ENCODE results near the gene MCU. TPM values are rescaled to one million over a fixed set of nuclear protein-coding genes. Genes with fewer than 3 reads are reported as not detected.
"Not testable (repeated sequence)": the region's sequence is repeated elsewhere in the genome, so short reads cannot be mapped to it uniquely, and the experiment has no call there.

MCU gene
- total RNA-seq, 4 donors from 2014 or later = 25.1 to 82.4 (median 65.1) TPM

DNA sequence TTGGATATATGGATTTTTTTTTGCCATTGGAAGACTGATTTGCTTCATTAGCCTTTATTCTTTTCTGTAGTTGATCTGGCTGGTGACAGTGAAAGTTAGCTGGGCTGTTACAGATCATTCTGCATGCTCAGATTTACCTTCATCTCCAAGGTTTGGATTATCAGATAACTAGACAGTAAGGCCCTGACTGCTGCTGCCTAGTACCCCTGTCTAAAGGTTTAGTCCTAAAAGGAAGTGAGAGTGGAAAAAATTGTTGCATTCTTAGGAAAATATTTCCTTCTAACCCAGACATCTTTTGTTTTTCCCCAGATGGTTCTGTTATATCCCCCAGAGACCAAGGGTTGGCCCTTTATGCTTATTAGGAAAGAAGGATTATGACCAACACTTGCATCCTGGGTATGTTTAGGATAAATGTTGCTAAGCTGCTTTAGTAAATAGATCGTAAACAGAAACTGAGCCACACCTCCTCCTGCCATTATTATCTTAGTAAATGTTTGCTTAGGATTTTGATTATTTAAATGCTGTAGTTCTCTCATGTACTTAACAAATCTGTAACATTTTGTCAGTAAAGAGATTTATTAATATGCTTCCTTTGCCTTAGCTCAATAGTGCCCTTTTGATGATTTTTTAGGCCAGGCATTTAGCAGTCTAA, 44.4 kb downstream of the MCU start:
- H3K36me3 ChIP-seq = no peaks in the 10 kb centered on the region
- in situ Hi-C loops (cut with MboI; ENCODE audit: low pct_ligation_motif_present in 1 of 4, low pct_unique_long_range_greater_than_20kb in 1 of 4, low sequenced_read_pairs in 3 of 4) = no loop called here
- H3K9me3 ChIP-seq = no peaks in the 10 kb centered on the region
- H3K4me3 ChIP-seq = no peak overlapping the region
- no peak for DNase-seq
- H3K27me3 ChIP-seq = no peaks in the 10 kb centered on the region
- 20 to 41% methylated on average over 1 of the region's 1 CpG for WGBS, 2 donors (ENCODE audit: low coverage in 1 of 2)
- peaks cover 14 to 56% (median 38%) of the 10 kb centered on the region in 4 donors for H3K4me1 ChIP-seq
- intact Hi-C loops (cut with DNase I; ENCODE audit: low total_unique reads) = no loop called here
- TF ChIP-seq EP300 (IDR thresholded peaks at IDR 0.05; ENCODE audit: low read depth) = no peak
- TF ChIP-seq POLR2AphosphoS5 (IDR thresholded peaks at IDR 0.05) = no peak
- no peak for TF ChIP-seq POLR2A (IDR thresholded peaks at IDR 0.05)
- TF ChIP-seq, protein P1, sequence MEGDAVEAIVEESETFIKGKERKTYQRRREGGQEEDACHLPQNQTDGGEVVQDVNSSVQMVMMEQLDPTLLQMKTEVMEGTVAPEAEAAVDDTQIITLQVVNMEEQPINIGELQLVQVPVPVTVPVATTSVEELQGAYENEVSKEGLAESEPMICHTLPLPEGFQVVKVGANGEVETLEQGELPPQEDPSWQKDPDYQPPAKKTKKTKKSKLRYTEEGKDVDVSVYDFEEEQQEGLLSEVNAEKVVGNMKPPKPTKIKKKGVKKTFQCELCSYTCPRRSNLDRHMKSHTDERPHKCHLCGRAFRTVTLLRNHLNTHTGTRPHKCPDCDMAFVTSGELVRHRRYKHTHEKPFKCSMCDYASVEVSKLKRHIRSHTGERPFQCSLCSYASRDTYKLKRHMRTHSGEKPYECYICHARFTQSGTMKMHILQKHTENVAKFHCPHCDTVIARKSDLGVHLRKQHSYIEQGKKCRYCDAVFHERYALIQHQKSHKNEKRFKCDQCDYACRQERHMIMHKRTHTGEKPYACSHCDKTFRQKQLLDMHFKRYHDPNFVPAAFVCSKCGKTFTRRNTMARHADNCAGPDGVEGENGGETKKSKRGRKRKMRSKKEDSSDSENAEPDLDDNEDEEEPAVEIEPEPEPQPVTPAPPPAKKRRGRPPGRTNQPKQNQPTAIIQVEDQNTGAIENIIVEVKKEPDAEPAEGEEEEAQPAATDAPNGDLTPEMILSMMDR (IDR thresholded peaks at IDR 0.05) = no peak
- peak overlapping the region; percentile 59 to 75 (median 60) for H3K27ac ChIP-seq

DNA sequence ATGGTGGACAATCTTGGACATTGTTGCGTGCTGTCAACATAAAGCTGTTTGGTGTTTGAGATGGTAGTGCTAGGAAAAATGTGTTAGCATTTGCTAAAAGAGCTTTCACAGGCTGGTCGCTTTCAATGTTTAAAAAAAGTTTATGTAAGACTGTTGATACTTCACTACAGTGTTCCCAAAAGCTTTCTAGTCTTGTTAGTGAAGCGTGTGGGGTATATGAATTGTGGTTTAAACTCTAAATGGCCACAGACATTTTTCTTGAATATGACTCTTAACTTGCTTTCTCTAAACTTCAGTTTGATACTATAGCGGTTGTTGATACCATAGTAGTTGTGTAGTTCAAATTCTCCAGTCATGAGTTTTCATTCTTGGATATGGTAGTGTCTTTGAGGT, 44.9 kb downstream of the MCU start:
- Histone ChIP-seq H3K9me3 (no peaks in the 10 kb centered on the region), H3K4me1 (peaks cover 14 to 56% (median 38%) of the 10 kb centered on the region in 4 donors), H3K4me3 (no peak overlapping the region), H3K36me3 (no peaks in the 10 kb centered on the region), H3K27ac (peak overlapping the region; percentile 59 to 75 (median 60)), H3K27me3 (no peaks in the 10 kb centered on the region)
- in situ Hi-C loops (cut with MboI; ENCODE audit: low pct_ligation_motif_present in 1 of 4, low pct_unique_long_range_greater_than_20kb in 1 of 4, low sequenced_read_pairs in 3 of 4) (no loop called here), intact Hi-C loops (cut with DNase I; ENCODE audit: low total_unique reads) (no loop called here)
- DNase-seq = no peak
- WGBS, 2 donors (ENCODE audit: low coverage in 1 of 2) = 73 to 74% methylated on average over 4 of the region's 4 CpGs
- TF ChIP-seq POLR2A (IDR thresholded peaks at IDR 0.05) (no peak), EP300 (IDR thresholded peaks at IDR 0.05; ENCODE audit: low read depth) (no peak), POLR2AphosphoS5 (IDR thresholded peaks at IDR 0.05) (no peak)
- TF ChIP-seq, protein P1 (IDR thresholded peaks at IDR 0.05) = no peak

DNA sequence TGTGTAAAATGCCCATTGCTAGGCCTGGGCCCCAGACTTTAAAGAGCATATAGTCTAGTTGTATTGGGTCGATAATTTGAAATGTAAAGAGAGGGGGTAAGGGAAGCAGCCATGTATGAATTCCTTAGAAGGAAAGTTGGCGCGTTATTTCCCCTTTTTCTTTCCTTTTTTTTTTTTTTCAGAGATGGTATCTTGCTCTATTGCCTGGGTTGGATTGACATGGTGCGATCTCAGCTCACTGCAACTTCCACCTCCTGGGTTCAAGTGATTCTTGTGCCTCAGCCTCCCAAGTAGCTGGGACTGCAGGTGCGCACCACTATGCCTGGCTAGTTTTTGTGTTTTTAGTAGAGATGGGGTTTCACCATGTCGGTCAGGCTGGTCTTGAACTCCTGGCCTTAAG, 45.4 kb downstream of the MCU start:
- DNase-seq; intact Hi-C loops (cut with DNase I; ENCODE audit: low total_unique reads); H3K9me3 ChIP-seq; H3K36me3 ChIP-seq; in situ Hi-C loops (cut with MboI; ENCODE audit: low pct_ligation_motif_present in 1 of 4, low pct_unique_long_range_greater_than_20kb in 1 of 4, low sequenced_read_pairs in 3 of 4); H3K27me3 ChIP-seq; H3K4me3 ChIP-seq: not testable (repeated sequence)
- WGBS, 2 donors (ENCODE audit: low coverage in 1 of 2) = 94 to 100% methylated on average over 3 to 6 of the region's 6 CpGs
- peak overlapping the region in 3 of 4 donors; percentile 59 to 75 (median 60) for H3K27ac ChIP-seq
- peaks cover 14 to 56% (median 38%) of the 10 kb centered on the region in 4 donors for H3K4me1 ChIP-seq

DNA sequence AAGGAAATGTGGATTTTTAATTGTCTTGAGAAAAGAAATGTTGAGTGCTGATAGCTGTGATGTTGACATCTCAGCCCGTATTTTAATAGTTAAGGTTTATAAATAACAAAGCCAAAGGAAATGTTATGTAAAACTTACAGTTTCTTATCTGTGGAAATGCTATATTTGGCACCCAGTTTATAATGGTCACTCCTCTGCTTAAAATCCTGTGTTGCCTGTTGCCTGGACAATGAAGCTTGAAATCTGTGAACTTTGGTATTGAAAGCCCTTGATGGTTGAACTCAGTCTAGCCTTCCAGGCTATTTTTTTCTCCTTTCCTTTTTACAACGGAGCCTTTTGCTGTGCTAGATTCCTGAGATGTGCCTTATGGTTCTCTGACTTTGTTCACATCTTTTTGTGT, 46.5 kb downstream of the MCU start:
- intact Hi-C loops (cut with DNase I; ENCODE audit: low total_unique reads) = no loop called here
- DNase-seq = no peak
- WGBS, 2 donors (ENCODE audit: low coverage in 1 of 2) = 15 to 17% methylated on average over 2 of the region's 2 CpGs

More for the DNA sequence above, 46.5 kb downstream of the MCU start:
- in situ Hi-C loops (cut with MboI; ENCODE audit: low pct_ligation_motif_present in 1 of 4, low pct_unique_long_range_greater_than_20kb in 1 of 4, low sequenced_read_pairs in 3 of 4) = no loop called here
- H3K36me3 ChIP-seq = no peaks in the 10 kb centered on the region
- no peaks in the 10 kb centered on the region for H3K9me3 ChIP-seq
- H3K4me3 ChIP-seq = no peak overlapping the region
- peak overlapping the region; percentile 28 to 60 (median 39) for H3K27ac ChIP-seq
- peaks cover 14 to 56% (median 38%) of the 10 kb centered on the region in 4 donors for H3K4me1 ChIP-seq
- no peak for TF ChIP-seq POLR2AphosphoS5 (IDR thresholded peaks at IDR 0.05)
- no peak for TF ChIP-seq POLR2A (IDR thresholded peaks at IDR 0.05)
- TF ChIP-seq, protein P1 (IDR thresholded peaks at IDR 0.05) = no peak
- H3K27me3 ChIP-seq = no peaks in the 10 kb centered on the region
